ENCODE data around the gene PITPNM1. TPM values are rescaled to one million over a fixed set of nuclear protein-coding genes. Genes with fewer than 3 reads are reported as not detected.

Gene PITPNM1
- total and polyA plus RNA-seq, 2 of the 13 experiments (the other 11 are each of a cell fraction or from before 2014, with no cell fraction given) = 8.2 to 8.5 TPM

DNA sequence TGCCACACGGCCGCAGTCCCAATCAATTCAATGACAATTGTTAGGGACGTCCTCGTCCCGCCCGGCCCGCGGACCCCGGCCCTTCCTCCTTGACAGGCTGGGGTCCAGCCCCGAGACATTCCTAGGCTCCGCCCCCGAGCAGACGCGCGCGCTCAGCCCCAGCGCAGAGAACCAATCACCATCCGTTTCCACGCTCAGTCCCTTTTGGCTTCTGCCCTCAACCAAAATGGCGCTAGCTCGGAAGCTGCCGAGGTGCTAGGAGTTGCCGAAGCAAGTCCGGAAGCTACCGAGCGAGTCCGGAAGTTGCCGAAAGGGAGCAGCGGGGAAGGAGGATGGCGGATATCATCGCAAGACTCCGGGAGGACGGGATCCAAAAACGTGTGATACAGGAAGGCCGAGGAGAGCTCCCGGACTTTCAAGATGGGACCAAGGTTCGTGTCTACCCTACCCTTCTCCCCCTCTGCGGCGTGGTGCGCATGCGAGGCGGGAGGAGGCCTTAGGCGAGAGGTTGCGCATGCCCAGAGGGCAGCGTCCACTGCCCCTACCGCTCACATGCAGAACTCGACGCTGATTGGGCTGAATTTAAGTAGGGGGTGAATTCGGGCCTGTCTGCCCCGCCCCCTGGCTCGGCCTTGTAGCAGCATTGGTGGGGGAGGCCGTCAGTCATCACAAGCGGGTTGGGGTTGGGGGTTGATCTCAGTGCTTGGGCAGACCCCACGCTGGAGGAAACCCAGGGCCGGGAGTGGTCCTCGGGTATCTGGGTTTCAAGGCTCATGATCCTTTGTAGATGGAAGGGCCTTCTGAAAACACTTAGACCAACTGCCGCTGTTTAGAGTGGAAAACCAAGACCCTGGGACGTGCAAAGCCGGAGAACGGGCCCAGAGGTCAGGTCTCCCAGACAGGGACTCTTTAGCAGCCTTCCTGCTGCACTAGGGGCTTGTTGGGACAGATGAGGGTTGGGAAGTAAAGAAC is 22.1 kb downstream of the PITPNM1 start, which contains the start of gene AIP (continued):
- TF ChIP-seq E2F2 (CRISPR knock-in tag; IDR thresholded peaks at IDR 0.05; ENCODE audit: borderline replicate concordance) (no peak), THYN1 (CRISPR knock-in tag; IDR thresholded peaks at IDR 0.05; ENCODE audit: borderline replicate concordance, low read depth) (no peak), GLMP (CRISPR knock-in tag; IDR thresholded peaks at IDR 0.05; ENCODE audit: borderline replicate concordance) (no peak), NRL (CRISPR knock-in tag; IDR thresholded peaks at IDR 0.05; ENCODE audit: borderline replicate concordance) (peak; percentile 99), MTA1 (CRISPR knock-in tag; IDR thresholded peaks at IDR 0.05; ENCODE audit: borderline replicate concordance) (0 out of 2 replicates have a peak, but pooled peaks have one; percentile 79), BRD4 (CRISPR knock-in tag; IDR thresholded peaks at IDR 0.05) (peak; percentile 86), ZNF83 (CRISPR knock-in tag; IDR thresholded peaks at IDR 0.05; ENCODE audit: borderline replicate concordance) (peak; percentile 39; the same call in 1 of the 2 replicates), ZKSCAN1 (IDR thresholded peaks at IDR 0.05; ENCODE audit: low read length) (no peak), SMC3 (IDR thresholded peaks at IDR 0.05; ENCODE audit: low read length) (no peak), PLRG1 (conservative IDR thresholded peaks at IDR 0.05) (no peak), ARNT (IDR thresholded peaks at IDR 0.05) (no peak), ZNF7 (CRISPR knock-in tag; IDR thresholded peaks at IDR 0.05) (0 out of 2 replicates have a peak, but pooled peaks have one; percentile 51), TBX2 (CRISPR knock-in tag; IDR thresholded peaks at IDR 0.05; ENCODE audit: borderline replicate concordance) (peak; percentile 94), PCBP1 (IDR thresholded peaks at IDR 0.05; ENCODE audit: borderline replicate concordance, low read depth, low read length) (no peak), SOX6 (IDR thresholded peaks at IDR 0.05) (no peak), SOX6 (CRISPR knock-in tag; IDR thresholded peaks at IDR 0.05) (no peak; the same call in none of the 2 replicates), EP300 (IDR thresholded peaks at IDR 0.05; ENCODE audit: low read depth in 2 of 2, low read length in 2 of 2) (no peak), EP300 (CRISPR knock-in tag; IDR thresholded peaks at IDR 0.05; ENCODE audit: borderline replicate concordance) (peak; percentile 61; the same call in 1 of the 2 replicates), CENPT (CRISPR knock-in tag; IDR thresholded peaks at IDR 0.05; ENCODE audit: low read depth) (peak; percentile 95), RFX3 (CRISPR knock-in tag; IDR thresholded peaks at IDR 0.05) (peak; percentile 32; the same call in 1 of the 2 replicates), ZNF720 (CRISPR knock-in tag; IDR thresholded peaks at IDR 0.05) (no peak; the same call in 1 of the 2 replicates), ZBTB37 (CRISPR knock-in tag; IDR thresholded peaks at IDR 0.05) (0 out of 2 replicates have a peak, but pooled peaks have one; percentile 45)

Data from HepG2 (cell line).